Fibroblast of lung (primary cell): ENCODE measurements around the gene GPATCH1. TPM values are rescaled to one million over a fixed set of nuclear protein-coding genes. Genes with fewer than 3 reads are reported as not detected.

Source experiments
- DNase-seq, 2 donors: peaks; one replicate each; pipeline versions ENCODE4 v3.0.0 to v3.0.0-alpha.2; 2010; ENCODE audit warnings: low read depth in 2 of 2
- H2AFZ ChIP-seq: 2 replicates; pipeline ENCODE4 v1.5.1; 2012; ENCODE audit warnings: low read length, control low read depth, inconsistent platforms
- H3K27ac ChIP-seq: 2 replicates; pipeline ENCODE4 v1.5.1; 2011; ENCODE audit warnings: low read length, control low read depth; ENCODE audit not compliant: insufficient read depth
- H3K27me3 ChIP-seq: 2 replicates; pipeline ENCODE4 v1.5.1; 2011; ENCODE audit warnings: mild to moderate bottlenecking, low read length; ENCODE audit not compliant: control insufficient read depth, insufficient read depth
- H3K36me3 ChIP-seq: 2 replicates; pipeline ENCODE4 v1.5.1; 2011; ENCODE audit warnings: low read length; ENCODE audit not compliant: control insufficient read depth, insufficient read depth
- H3K4me1 ChIP-seq: 2 replicates; pipeline ENCODE4 v1.5.1; 2011; ENCODE audit warnings: low read length; ENCODE audit not compliant: control insufficient read depth, insufficient read depth; ENCODE audit errors: extremely low read depth
- H3K4me2 ChIP-seq: 2 replicates; pipeline ENCODE4 v1.5.1; 2011; ENCODE audit warnings: low read length, control low read depth; ENCODE audit not compliant: insufficient read depth; ENCODE audit errors: extremely low read depth
- H3K4me3 ChIP-seq, 4 experiments: fragments of 200-600 bp in 1 of 4; sonication (generic) in 1 of 4; replicated peaks in 1 of 4; 2 replicates each; pipeline ENCODE4 v1.5.1; 2011 to 2016; ENCODE audit warnings: low read length in 4 of 4, low read depth in 3 of 4, mild to moderate bottlenecking in 3 of 4, control low read depth in 2 of 4, inconsistent platforms in 1 of 4, mixed read lengths in 1 of 4; ENCODE audit not compliant: insufficient read depth in 1 of 4; ENCODE audit errors: control extremely low read depth in 1 of 4
- H3K79me2 ChIP-seq: 2 replicates; pipeline ENCODE4 v1.5.1; 2012; ENCODE audit warnings: mild to moderate bottlenecking, low read length, inconsistent platforms; ENCODE audit not compliant: control insufficient read depth, insufficient read depth
- H3K9ac ChIP-seq: 2 replicates; pipeline ENCODE4 v1.5.1; 2011; ENCODE audit warnings: mild to moderate bottlenecking, low read length, control low read depth; ENCODE audit not compliant: insufficient read depth
- H3K9me3 ChIP-seq: 2 replicates; pipeline ENCODE4 v1.5.1; 2012; ENCODE audit warnings: low read depth, low read length; ENCODE audit not compliant: control insufficient read depth, insufficient read depth
- H4K20me1 ChIP-seq: 2 replicates; pipeline ENCODE4 v1.5.1; 2011; ENCODE audit warnings: low read length; ENCODE audit not compliant: control insufficient read depth, insufficient read depth; ENCODE audit errors: extremely low read depth
- CTCF ChIP-seq, 2 donors: IDR thresholded peaks in 1 of 2; conservative IDR thresholded peaks in 1 of 2; 1 replicate in 1 of 2; 2 replicates in 1 of 2; pipeline ENCODE4 v1.5.1; 2011 to 2012; ENCODE audit warnings: low read length in 2 of 2, control low read depth in 1 of 2, inconsistent platforms in 1 of 2, low read depth in 1 of 2, mild to moderate bottlenecking in 1 of 2
- EZH2 ChIP-seq: IDR thresholded peaks from 2 replicates; pipeline ENCODE4 v1.5.1; 2012; ENCODE audit warnings: low read length, control low read depth, mild to moderate bottlenecking; ENCODE audit errors: missing control alignments
- polyA plus RNA-seq, 2 donors: library from polyadenylated mRNA; depleted of rRNA in 1 of 2; stranded (reverse) in 1 of 2; unstranded in 1 of 2; fragments of >200 nt; gene quantifications; 2 replicates each; pipeline ENCODE4 v1.2.1, GENCODE V29; 2011 to 2012; ENCODE audit warnings: missing spikeins in 1 of 2
- total RNA-seq: library from RNA; depleted of rRNA; stranded (reverse); fragments of >200 nt; gene quantifications from 2 replicates; pipeline ENCODE4 v1.2.1, GENCODE V29; 2014

GPATCH1 gene
- total and polyA plus RNA-seq, 2 donors (not counting 1 experiment from before 2014, with no cell fraction given): 5.6 to 6.3 TPM

- no peaks in the 10 kb centered on the region for H3K27me3 ChIP-seq
- no peak overlapping the region for H3K4me3 ChIP-seq
- TF ChIP-seq EZH2 (no peak), CTCF (conservative IDR thresholded peaks at IDR 0.05 in 1 of 2, IDR thresholded peaks at IDR 0.05 in 1 of 2; ENCODE audit: low read depth in 1 of 2, low read length in 2 of 2) (no peak)
- H3K9ac ChIP-seq: no peak overlapping the region
- H3K4me1 ChIP-seq: no peaks in the 10 kb centered on the region
- DNase-seq: no peak
- H4K20me1 ChIP-seq: no peaks in the 10 kb centered on the region
- H3K79me2 ChIP-seq: no peaks in the 10 kb centered on the region
- H3K27ac ChIP-seq: no peak overlapping the region
- peaks cover 5% of the 10 kb centered on the region for H3K36me3 ChIP-seq
- no peaks in the 10 kb centered on the region for H3K9me3 ChIP-seq
- no peak overlapping the region for H2AFZ ChIP-seq
- H3K4me2 ChIP-seq: no peak overlapping the region
These were observed 48.9 kb downstream of the GPATCH1 start for GRCh38 chr19:33129901-33130300.

- no peak overlapping the region for H3K27ac ChIP-seq
- peaks cover 5% of the 10 kb centered on the region for H3K36me3 ChIP-seq
- H3K4me2 ChIP-seq: no peak overlapping the region
- H3K4me3 ChIP-seq: no peak overlapping the region
- H3K27me3 ChIP-seq: no peaks in the 10 kb centered on the region
- no peaks in the 10 kb centered on the region for H3K9me3 ChIP-seq
- H3K79me2 ChIP-seq: no peaks in the 10 kb centered on the region
- no peak overlapping the region for H3K9ac ChIP-seq
- H2AFZ ChIP-seq: no peak overlapping the region
- DNase-seq: no peak
- H3K4me1 ChIP-seq: no peaks in the 10 kb centered on the region
- no peak for TF ChIP-seq EZH2
- TF ChIP-seq CTCF (conservative IDR thresholded peaks at IDR 0.05 in 1 of 2, IDR thresholded peaks at IDR 0.05 in 1 of 2; ENCODE audit: low read depth in 1 of 2, low read length in 2 of 2): no peak
- H4K20me1 ChIP-seq: no peaks in the 10 kb centered on the region
These were observed 49.5 kb downstream of the GPATCH1 start for GRCh38 chr19:33130433-33130832.

GRCh38 chr19:33132021-33132420, 51.0 kb downstream of the GPATCH1 start, which contains the start of gene WDR88:
WDR88 (plus strand) TSS chr19:33132114; CDS start chr19:33132170, 56 bp downstream.
- Histone ChIP-seq H3K27ac (no peak within 1 kb of the TSS), H3K4me1 (no peaks in the 10 kb centered on the region), H2AFZ (no peak within 1 kb of the TSS), H3K4me3 (no peak within 1 kb of the TSS), H3K27me3 (no peaks in the 10 kb centered on the region), H3K9me3 (no peaks in the 10 kb centered on the region), H3K4me2 (no peak within 1 kb of the TSS), H3K36me3 (peaks cover 2% of the 10 kb centered on the region), H3K9ac (no peak within 1 kb of the TSS), H4K20me1 (no peaks in the 10 kb centered on the region), H3K79me2 (no peaks in the 10 kb centered on the region)
- DNase-seq: no peak
- TF ChIP-seq EZH2 (no peak), CTCF (conservative IDR thresholded peaks at IDR 0.05 in 1 of 2, IDR thresholded peaks at IDR 0.05 in 1 of 2; ENCODE audit: low read depth in 1 of 2, low read length in 2 of 2) (no peak)
